ENCODE results near the gene SPAG16.

- no peak for TF ChIP-seq CTCF (conservative IDR thresholded peaks at IDR 0.05; ENCODE audit: low read length)
- TF ChIP-seq EZH2phosphoT487 (IDR thresholded peaks at IDR 0.05; ENCODE audit: borderline replicate concordance), result no peak
Observed at GRCh38 chr2:214436470-214436869, 1152.2 kb downstream of the SPAG16 start.
